GM12878 (cell line): Measurements from ENCODE around the gene TLX2. TPM values are rescaled to one million over a fixed set of nuclear protein-coding genes. Genes with fewer than 3 reads are reported as not detected.
A peak's percentile ranks its signal among the peaks of the same experiment; 100 is the strongest.

Source experiments
- ATAC-seq: fragments of 200-7000 bp; cut with Tn5 transposase; 3 replicates; pipeline ENCODE4 v1.9.1; 2020; ENCODE audit warnings: mild to moderate bottlenecking, moderate library complexity
- BruUV-seq: library from RNA; stranded (reverse); fragments of 400-500 nt; replicated peaks from 2 replicates; lab custom pipeline; 2021; lab: Mats Ljungman, UMichigan
- CTCF ChIA-PET: fragments of 300-600 bp; sonication (Branson Sonifier 250); formaldehyde crosslinking; extraction: SDS; loops from one replicate; lab custom pipeline; 2021; ENCODE audit warnings: inconsistent platforms; lab: Yijun Ruan, JAX
- POLR2A ChIA-PET: fragments of 350-600 bp; formaldehyde crosslinking; extraction: SDS; loops from one replicate; lab custom pipeline; 2021; ENCODE audit warnings: inconsistent platforms; lab: Charles Lee
- RAD21 ChIA-PET: fragments of 300-600 bp; sonication (Branson Sonifier 250); formaldehyde crosslinking; loops from one replicate; lab custom pipeline; 2023; ENCODE audit warnings: antibody characterized with exemption; ENCODE audit not compliant: unreplicated experiment; lab: Charles Lee
- SMC1A ChIA-PET: fragments of 300-600 bp; sonication (Branson Sonifier 250); formaldehyde crosslinking; loops from one replicate; lab custom pipeline; 2023; ENCODE audit not compliant: unreplicated experiment, uncharacterized antibody; lab: Charles Lee
- DNase-seq: peaks from one replicate; pipeline ENCODE4 v3.0.0-alpha.2; 2011; ENCODE audit warnings: low read depth, low spot score
- FAIRE-seq: peaks from 3 replicates; lab custom pipeline; 2011; peaks lifted over from hg19 to GRCh38; lab: Jason Lieb, UNC
- H2AFZ ChIP-seq: 2 replicates; pipeline ENCODE4 v1.6.0; 2011; ENCODE audit warnings: low read depth, low read length, control low read depth; ENCODE audit not compliant: control insufficient read depth
- H3K27ac ChIP-seq: 2 replicates; pipeline ENCODE4 v1.5.1; 2011; ENCODE audit warnings: control low read depth; ENCODE audit not compliant: control insufficient read depth, insufficient read depth
- H3K27me3 ChIP-seq, 2 experiments: replicated peaks in 1 of 2; 2 replicates each; pipeline versions ENCODE4 v1.6.0 to v1.6.1; 2011; ENCODE audit warnings: low read length in 1 of 2; ENCODE audit not compliant: control insufficient read depth in 2 of 2, insufficient read depth in 2 of 2
- H3K36me3 ChIP-seq, 2 experiments: 2 replicates each; pipeline ENCODE4 v1.5.1; 2011; ENCODE audit warnings: low read length in 1 of 2; ENCODE audit not compliant: control insufficient read depth in 2 of 2, insufficient read depth in 2 of 2
- H3K4me1 ChIP-seq: 2 replicates; pipeline ENCODE4 v1.6.1; 2011; ENCODE audit warnings: mild to moderate bottlenecking, low read length, moderate library complexity, mixed read lengths; ENCODE audit not compliant: control insufficient read depth, insufficient read depth
- H3K4me2 ChIP-seq: 2 replicates; pipeline ENCODE4 v1.6.0; 2011; ENCODE audit warnings: control low read depth; ENCODE audit not compliant: control insufficient read depth, insufficient read depth
- H3K4me3 ChIP-seq: fragments of 200-600 bp; sonication (generic); 2 replicates; pipeline ENCODE4 v1.5.1; 2016
- H3K79me2 ChIP-seq: 2 replicates; pipeline ENCODE4 v1.6.0; 2011; ENCODE audit warnings: low read length; ENCODE audit not compliant: control insufficient read depth, insufficient read depth
- H3K9ac ChIP-seq: 2 replicates; pipeline ENCODE4 v1.8.0; 2011; ENCODE audit warnings: low read length, control low read depth, mixed read lengths; ENCODE audit not compliant: control insufficient read depth, insufficient read depth
- H3K9me3 ChIP-seq: replicated peaks from 3 replicates; pipeline ENCODE4 v1.5.1; 2011; ENCODE audit warnings: mild to moderate bottlenecking, low read length; ENCODE audit not compliant: control insufficient read depth, insufficient read depth
- H4K20me1 ChIP-seq: 2 replicates; pipeline ENCODE4 v1.6.0; 2011; ENCODE audit not compliant: control insufficient read depth, insufficient read depth
- CREM ChIP-seq: IDR thresholded peaks from 2 replicates; pipeline ENCODE4 v1.6.1; 2014; ENCODE audit warnings: antibody characterized with exemption, low read depth
- DPF2 ChIP-seq: fragments of 450-650 bp; IDR thresholded peaks from 2 replicates; pipeline ENCODE4 v1.6.1; 2017; ENCODE audit warnings: mild to moderate bottlenecking
- MTA2 ChIP-seq: fragments of 450-650 bp; IDR thresholded peaks from 2 replicates; pipeline ENCODE4 v1.6.1; 2016; ENCODE audit warnings: low read depth, mild to moderate bottlenecking, moderate library complexity
- WGBS: methylation state at CpG from one replicate; pipeline ENCODE4 v1.1.6; 2016; ENCODE audit warnings: low lambda C conversion rate; ENCODE audit not compliant: insufficient replicate concordance, insufficient coverage; ENCODE audit errors: missing lambda C conversion rate; 5-methylcytosine and 5-hydroxymethylcytosine counted together
- in situ Hi-C: fragments of 300-500 bp; cut with MboI; formaldehyde crosslinking; loops from 9 replicates; pipeline ENCODE4 v1.14.3; 2018; ENCODE audit warnings: mixed read lengths
- intact Hi-C: fragments of 100-400 bp; cut with micrococcal nuclease; formaldehyde crosslinking; loops from one replicate; pipeline ENCODE4 v1.14.2; 2022; ENCODE audit not compliant: unreplicated experiment
- polyA plus RNA-seq, 11 experiments: library from polyadenylated mRNA; depleted of rRNA in 4 of 11; unstranded in 6 of 11; stranded (reverse) in 5 of 11; fragments of >200 nt; fragmentation: Nextera tagmentation in 4 of 11; fragmentation: Illumina TruSeq in 1 of 11; extraction: Ambion mirVana in 4 of 11; extraction: Trizol in 1 of 11; gene quantifications; 1 replicate in 1 of 11; 2 replicates in 10 of 11; pipeline versions ENCODE4 v1.2.1 to v1.2.3, GENCODE V29; 2011 to 2016; ENCODE audit warnings: inconsistent platforms in 2 of 11, missing spikeins in 2 of 11, low read depth in 1 of 11
- total RNA-seq, 4 experiments: library from RNA; depleted of rRNA in 3 of 4; stranded (reverse); fragments of >200 nt in 3 of 4; fragmentation: Illumina TruSeq in 1 of 4; extraction: Trizol in 1 of 4; gene quantifications; 2 replicates each; pipeline versions ENCODE4 v1.2.1 to v1.2.3, GENCODE V29; 2013 to 2021
- TF ChIP-seq, protein P1 (sequence below): fragments of 450-650 bp; IDR thresholded peaks from 2 replicates; pipeline ENCODE4 v1.6.1; 2016; ENCODE audit warnings: mild to moderate bottlenecking

Gene TLX2
- total and polyA plus RNA-seq, 10 of the 15 experiments (the other 5 are each of a cell fraction or from before 2014, with no cell fraction given): 0.06 to 5.5 (median 3.6) TPM; not detected in 1

DNA sequence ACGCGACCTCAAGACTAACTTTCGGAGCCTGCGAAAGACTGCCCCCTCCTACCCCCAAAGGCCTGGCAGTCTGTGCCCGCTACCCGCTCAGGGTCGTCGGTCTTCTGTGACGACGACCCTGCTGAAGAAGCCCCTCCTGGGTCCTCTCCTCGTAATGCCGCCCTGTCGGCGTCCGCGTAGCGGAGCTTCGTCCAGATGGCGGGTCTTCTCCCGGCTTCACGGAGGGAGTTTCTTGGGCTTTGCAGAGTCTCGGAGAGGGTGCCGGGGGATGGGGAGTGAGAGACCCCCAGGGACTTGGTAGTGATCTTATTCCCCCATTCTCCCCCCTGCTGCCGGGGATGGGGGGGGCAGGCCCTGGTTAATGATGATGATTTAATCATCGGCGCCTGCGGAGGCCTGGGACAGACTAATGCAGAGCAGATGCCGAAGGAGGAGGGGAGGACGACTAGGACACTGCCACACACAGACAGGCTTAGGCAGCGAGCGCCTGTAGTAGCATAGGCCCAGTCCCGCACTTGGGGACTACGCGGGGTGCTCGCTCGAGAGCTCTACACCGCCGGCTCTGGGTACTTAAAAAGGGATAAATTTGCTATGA, 6.2 kb upstream of the TLX2 start:
- Histone ChIP-seq H3K27ac (peak overlapping the region; percentile 97), H3K79me2 (peaks cover 12% of the 10 kb centered on the region), H3K4me1 (peaks cover 22% of the 10 kb centered on the region), H3K4me3 (peak overlapping the region; percentile 98), H3K36me3 (peaks cover 0 to 7% of the 10 kb centered on the region in 2 experiments; a peak in 1 of 4 replicates), H3K4me2 (peak overlapping the region; percentile 95), H3K27me3 (peaks cover 2 to 3% of the 10 kb centered on the region in 2 experiments; a peak in 3 of 4 replicates), H2AFZ (peak overlapping the region; percentile 100), H3K9me3 (no peaks in the 10 kb centered on the region), H3K9ac (peak overlapping the region; percentile 93), H4K20me1 (no peaks in the 10 kb centered on the region)
- ChIA-PET POLR2A (interaction anchor here (0.9 to 5.8 kb wide), 7 partner anchors 14 to 81 kb away, joined by 3 to 33 read pairs (median 3); partner anchors contain the start of genes AUP1, DQX1, HTRA2 and TTC31), SMC1A (interaction anchor here (0.7 to 5.2 kb wide), 4 partner anchors 22 to 78 kb away, joined by 3 to 71 read pairs (median 28); partner anchors contain the start of genes AUP1, DQX1 and HTRA2), RAD21 (interaction anchor here (0.9 to 5.5 kb wide), 4 partner anchors 23 to 79 kb away, joined by 3 to 61 read pairs (median 26); partner anchors contain the start of genes AUP1 and HTRA2), CTCF (interaction anchor here (0.6 to 13.9 kb wide), 9 partner anchors 12 to 91 kb away, joined by 3 to 231 read pairs (median 6); partner anchors contain the start of genes AUP1, CCDC142, DQX1 and HTRA2)
- in situ Hi-C loops (no loop called here), intact Hi-C loops (loop anchor here (1.0 kb wide), 2 partner anchors 21 to 79 kb away; partner anchors contain the start of genes AUP1 and HTRA2)
- ATAC-seq (peak; percentile 53), FAIRE-seq (no peak), DNase-seq (no peak)
- 0 out of 2 replicates have a peak, but pooled peaks have one; percentile 37 for TF ChIP-seq MTA2
- 0 out of 2 replicates have a peak, but pooled peaks have one; percentile 10 for TF ChIP-seq DPF2
- TF ChIP-seq CREM: no peak
- TF ChIP-seq, protein P1, sequence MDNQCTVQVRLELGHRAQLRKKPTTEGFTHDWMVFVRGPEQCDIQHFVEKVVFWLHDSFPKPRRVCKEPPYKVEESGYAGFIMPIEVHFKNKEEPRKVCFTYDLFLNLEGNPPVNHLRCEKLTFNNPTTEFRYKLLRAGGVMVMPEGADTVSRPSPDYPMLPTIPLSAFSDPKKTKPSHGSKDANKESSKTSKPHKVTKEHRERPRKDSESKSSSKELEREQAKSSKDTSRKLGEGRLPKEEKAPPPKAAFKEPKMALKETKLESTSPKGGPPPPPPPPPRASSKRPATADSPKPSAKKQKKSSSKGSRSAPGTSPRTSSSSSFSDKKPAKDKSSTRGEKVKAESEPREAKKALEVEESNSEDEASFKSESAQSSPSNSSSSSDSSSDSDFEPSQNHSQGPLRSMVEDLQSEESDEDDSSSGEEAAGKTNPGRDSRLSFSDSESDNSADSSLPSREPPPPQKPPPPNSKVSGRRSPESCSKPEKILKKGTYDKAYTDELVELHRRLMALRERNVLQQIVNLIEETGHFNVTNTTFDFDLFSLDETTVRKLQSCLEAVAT: peak; percentile 64; the same call in 1 of the 2 replicates
- TSS peak; percentile 78 for BruUV-seq
- WGBS: 16% methylated on average over 38 of the region's 38 CpGs
